Measurements from ENCODE around the gene HYAL3. TPM values are rescaled to one million over a fixed set of nuclear protein-coding genes. Genes with fewer than 3 reads are reported as not detected.
A peak's percentile ranks its signal among the peaks of the same experiment; 100 is the strongest.

Gene HYAL3
- total and polyA plus RNA-seq, 10 of the 15 experiments (the other 5 are each of a cell fraction or from before 2014, with no cell fraction given), result 0.37 to 4.2 (median 2.8) TPM

DNA sequence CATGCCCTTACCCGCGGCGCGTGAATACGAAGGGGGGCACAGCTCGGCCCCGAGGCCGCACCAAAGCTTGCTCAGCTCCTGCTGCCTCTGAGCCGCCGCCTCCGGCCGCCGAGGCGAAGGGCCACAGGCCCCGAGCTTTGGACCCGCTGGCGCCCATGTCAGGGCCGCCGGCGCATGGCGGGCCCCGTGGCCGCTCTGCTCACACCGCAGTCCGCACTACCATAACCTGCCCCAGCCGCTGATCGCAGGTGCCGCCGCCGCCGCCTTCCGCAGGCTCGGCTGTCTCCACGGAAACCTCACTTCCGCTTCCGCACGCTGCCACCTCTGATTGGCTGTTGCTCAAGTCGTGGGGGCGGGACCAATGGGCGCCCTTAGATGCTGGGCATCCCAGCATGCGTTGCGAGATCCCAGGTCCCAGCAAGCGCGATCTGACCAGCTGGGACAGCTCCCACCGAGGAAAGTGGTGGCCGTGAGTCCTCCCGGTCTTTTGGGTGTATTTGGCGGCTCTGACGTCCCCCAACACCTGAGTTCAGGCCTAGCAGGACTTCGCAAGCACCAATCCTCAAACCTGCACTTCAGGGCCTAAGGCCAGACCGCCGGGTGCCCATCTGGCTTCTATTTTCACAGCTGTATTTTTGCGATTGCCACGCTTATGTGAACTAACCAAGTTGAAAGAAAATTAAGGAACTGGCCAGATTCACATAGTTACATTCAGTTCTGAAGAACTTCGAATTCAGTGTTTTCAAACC, 28.9 kb upstream of the HYAL3 start, which contains the start of gene TUSC2 (continued):
- TF ChIP-seq EGR1 (IDR thresholded peaks at IDR 0.05; ENCODE audit: borderline replicate concordance in 1 of 2, low read depth in 2 of 2, low read length in 2 of 2) (peak; percentile 24 to 50; a peak in 2 of 3 replicates), KLF5 (IDR thresholded peaks at IDR 0.05; ENCODE audit: partially characterized antibody) (no peak), E2F4 (IDR thresholded peaks at IDR 0.05; ENCODE audit: low read depth, low read length) (no peak), KDM1A (IDR thresholded peaks at IDR 0.05; ENCODE audit: borderline replicate concordance) (no peak), PBX3 (IDR thresholded peaks at IDR 0.05; ENCODE audit: insufficient replicate concordance, low read depth, low read length) (no peak), E4F1 (IDR thresholded peaks at IDR 0.05; ENCODE audit: borderline replicate concordance, partially characterized antibody) (peak; percentile 39), ESRRA (IDR thresholded peaks at IDR 0.05; ENCODE audit: low read length) (no peak), CHD1 (IDR thresholded peaks at IDR 0.05; ENCODE audit: low read depth, low read length) (no peak), EED (IDR thresholded peaks at IDR 0.05; ENCODE audit: low read depth) (0 out of 2 replicates have a peak, but pooled peaks have one; percentile 25), SMARCA5 (IDR thresholded peaks at IDR 0.05) (no peak), IRF5 (IDR thresholded peaks at IDR 0.05; ENCODE audit: borderline replicate concordance) (no peak), HDAC2 (IDR thresholded peaks at IDR 0.05) (no peak), YBX1 (IDR thresholded peaks at IDR 0.05) (no peak), ZBTB33 (IDR thresholded peaks at IDR 0.05) (no peak), SIX5 (IDR thresholded peaks at IDR 0.05; ENCODE audit: low read depth, low read length, severe bottlenecking) (peak; percentile 27), STAT3 (IDR thresholded peaks at IDR 0.05; ENCODE audit: low read depth, low read length) (no peak), CREM (IDR thresholded peaks at IDR 0.05; ENCODE audit: low read depth) (peak; percentile 87)
- TF ChIP-seq, protein P1, sequence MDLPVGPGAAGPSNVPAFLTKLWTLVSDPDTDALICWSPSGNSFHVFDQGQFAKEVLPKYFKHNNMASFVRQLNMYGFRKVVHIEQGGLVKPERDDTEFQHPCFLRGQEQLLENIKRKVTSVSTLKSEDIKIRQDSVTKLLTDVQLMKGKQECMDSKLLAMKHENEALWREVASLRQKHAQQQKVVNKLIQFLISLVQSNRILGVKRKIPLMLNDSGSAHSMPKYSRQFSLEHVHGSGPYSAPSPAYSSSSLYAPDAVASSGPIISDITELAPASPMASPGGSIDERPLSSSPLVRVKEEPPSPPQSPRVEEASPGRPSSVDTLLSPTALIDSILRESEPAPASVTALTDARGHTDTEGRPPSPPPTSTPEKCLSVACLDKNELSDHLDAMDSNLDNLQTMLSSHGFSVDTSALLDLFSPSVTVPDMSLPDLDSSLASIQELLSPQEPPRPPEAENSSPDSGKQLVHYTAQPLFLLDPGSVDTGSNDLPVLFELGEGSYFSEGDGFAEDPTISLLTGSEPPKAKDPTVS (IDR thresholded peaks at IDR 0.05; ENCODE audit: low read depth, low read length), result no peak
- TF ChIP-seq, protein P2, sequence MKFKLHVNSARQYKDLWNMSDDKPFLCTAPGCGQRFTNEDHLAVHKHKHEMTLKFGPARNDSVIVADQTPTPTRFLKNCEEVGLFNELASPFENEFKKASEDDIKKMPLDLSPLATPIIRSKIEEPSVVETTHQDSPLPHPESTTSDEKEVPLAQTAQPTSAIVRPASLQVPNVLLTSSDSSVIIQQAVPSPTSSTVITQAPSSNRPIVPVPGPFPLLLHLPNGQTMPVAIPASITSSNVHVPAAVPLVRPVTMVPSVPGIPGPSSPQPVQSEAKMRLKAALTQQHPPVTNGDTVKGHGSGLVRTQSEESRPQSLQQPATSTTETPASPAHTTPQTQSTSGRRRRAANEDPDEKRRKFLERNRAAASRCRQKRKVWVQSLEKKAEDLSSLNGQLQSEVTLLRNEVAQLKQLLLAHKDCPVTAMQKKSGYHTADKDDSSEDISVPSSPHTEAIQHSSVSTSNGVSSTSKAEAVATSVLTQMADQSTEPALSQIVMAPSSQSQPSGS (IDR thresholded peaks at IDR 0.05; ENCODE audit: low read length), result no peak

All from GM12878 (cell line).